ENCODE results near the gene PPP3CA. TPM values are rescaled to one million over a fixed set of nuclear protein-coding genes. Genes with fewer than 3 reads are reported as not detected.

Gene PPP3CA
- total and polyA plus RNA-seq, 2 of the 8 experiments (the other 6 are each of a cell fraction or from before 2014, with no cell fraction given): 7.9 to 35.0 TPM

- no peak overlapping the region for H2BK5ac ChIP-seq (ENCODE audit: low read depth, low read length)
- ChIA-PET POLR2A (ENCODE audit: partially characterized antibody) (no interaction called here), CTCF (ENCODE audit: partially characterized antibody) (no interaction called here)
- no peak overlapping the region for H2BK15ac ChIP-seq (ENCODE audit: low read length)
- H3K56ac ChIP-seq (replicated peaks; ENCODE audit: insufficient read length, low read depth, low read length): no peak overlapping the region
- H2BK12ac ChIP-seq (ENCODE audit: low read depth, low read length): no peak overlapping the region
- H3K4me2 ChIP-seq (ENCODE audit: insufficient read depth in 1 of 2, low read depth in 2 of 2, low read length in 2 of 2): no peak overlapping the region
- H3K9ac ChIP-seq (replicated peaks in 1 of 4; ENCODE audit: extremely low read depth in 1 of 4, low read depth in 3 of 4, low read length in 3 of 4): no peak overlapping the region
- no peaks in the 10 kb centered on the region for H3K4me1 ChIP-seq (replicated peaks in 1 of 4; ENCODE audit: control insufficient read depth in 3 of 4, insufficient read depth in 4 of 4, low read length in 3 of 4)
- no peaks in the 10 kb centered on the region; the same call in 1 of the 2 replicates for H3K79me1 ChIP-seq (ENCODE audit: low read depth, low read length)
- no peak overlapping the region for H2BK20ac ChIP-seq (ENCODE audit: low read length)
- H2AFZ ChIP-seq (ENCODE audit: low read length): no peak overlapping the region
- no peak overlapping the region for H3K4me3 ChIP-seq (ENCODE audit: extremely low read depth in 1 of 4, insufficient read depth in 2 of 4, low read depth in 3 of 4, low read length in 4 of 4)
- H3K14ac ChIP-seq (ENCODE audit: insufficient read length): no peak overlapping the region
- no peak overlapping the region for H4K5ac ChIP-seq (ENCODE audit: insufficient read length, low read depth, low read length)
- H2AK5ac ChIP-seq (ENCODE audit: low read depth, low read length): no peak overlapping the region
- H3K23me2 ChIP-seq (ENCODE audit: low read depth, low read length): no peaks in the 10 kb centered on the region
- H4K20me1 ChIP-seq (replicated peaks in 1 of 2; ENCODE audit: control insufficient read depth in 1 of 2, insufficient read depth in 2 of 2, low read length in 2 of 2): no peaks in the 10 kb centered on the region
- H3K27me3 ChIP-seq (replicated peaks in 1 of 4; ENCODE audit: control insufficient read depth in 3 of 4, extremely low read depth in 1 of 4, insufficient read depth in 3 of 4, low read length in 3 of 4): no peaks in the 10 kb centered on the region
- H3K79me2 ChIP-seq (ENCODE audit: control insufficient read depth in 1 of 2, insufficient read depth in 2 of 2, low read length in 2 of 2): no peaks in the 10 kb centered on the region; a peak in 1 of 4 replicates
- FAIRE-seq: no peak
- H3K27ac ChIP-seq (ENCODE audit: low read depth, low read length): no peak overlapping the region
- H3K23ac ChIP-seq (ENCODE audit: insufficient read length): no peak overlapping the region
- H3K9me3 ChIP-seq (ENCODE audit: insufficient read depth in 2 of 2, low read depth in 1 of 2, low read length in 1 of 2): no peaks in the 10 kb centered on the region
- no peak overlapping the region for H2BK120ac ChIP-seq (replicated peaks; ENCODE audit: low read depth, low read length)
- no peak overlapping the region for H4K8ac ChIP-seq (ENCODE audit: extremely low read depth, insufficient read depth, low read length)
- no peak overlapping the region for H4K91ac ChIP-seq (replicated peaks; ENCODE audit: insufficient read length, low read length)
- no peak overlapping the region for H3K4ac ChIP-seq (replicated peaks; ENCODE audit: insufficient read length, low read depth, low read length)
- H3K18ac ChIP-seq (ENCODE audit: extremely low read depth, low read length): no peak overlapping the region
- no peak for DNase-seq (ENCODE audit: low read depth in 1 of 2, low spot score in 2 of 2)
- H3K36me3 ChIP-seq (ENCODE audit: control insufficient read depth in 2 of 4, insufficient read depth in 4 of 4, low read length in 3 of 4): no peaks in the 10 kb centered on the region
- TF ChIP-seq MAFK (IDR thresholded peaks at IDR 0.05; ENCODE audit: low read depth, low read length) (no peak), ASH2L (IDR thresholded peaks at IDR 0.05; ENCODE audit: low read length) (no peak), RFX5 (IDR thresholded peaks at IDR 0.05; ENCODE audit: borderline replicate concordance, low read depth, low read length) (no peak), ATF2 (IDR thresholded peaks at IDR 0.05; ENCODE audit: low read length) (no peak), NANOG (IDR thresholded peaks at IDR 0.05; ENCODE audit: insufficient read depth, low read depth, low read length, poor library complexity, severe bottlenecking) (no peak), SAP30 (IDR thresholded peaks at IDR 0.05; ENCODE audit: insufficient read depth, insufficient replicate concordance, low read length) (no peak), USF2 (IDR thresholded peaks at IDR 0.05; ENCODE audit: low read length) (no peak), SIX5 (IDR thresholded peaks at IDR 0.05; ENCODE audit: low read depth, low read length) (no peak), JUN (IDR thresholded peaks at IDR 0.05; ENCODE audit: low read depth, low read length) (no peak), EP300 (IDR thresholded peaks at IDR 0.05; ENCODE audit: borderline replicate concordance in 1 of 2, low read depth in 2 of 2, low read length in 2 of 2) (no peak), POLR2A (IDR thresholded peaks at IDR 0.05; ENCODE audit: control extremely low read depth in 1 of 2, low read depth in 2 of 2, low read length in 2 of 2) (no peak), ZNF274 (IDR thresholded peaks at IDR 0.05; ENCODE audit: borderline replicate concordance, extremely low read depth, low read length) (no peak), CBX8 (IDR thresholded peaks at IDR 0.05; ENCODE audit: borderline replicate concordance, low read depth, low read length) (no peak)
These were observed 202.3 kb downstream of the PPP3CA start for GRCh38 chr4:101145021-101145420.

All from H1 (cell line).